ACC112 (cell line): ENCODE data around the gene TFAP2E.

Experiments used
- H2AFZ ChIP-seq: fragments of 200-600 bp; sonication (generic); one replicate; pipeline ENCODE4 v1.6.0; 2017; ENCODE audit warnings: antibody characterized with exemption, low read length; ENCODE audit not compliant: unreplicated experiment
- H3K27ac ChIP-seq: fragments of 200-600 bp; sonication (generic); 2 replicates; pipeline ENCODE4 v1.5.1; 2014; ENCODE audit warnings: low read depth, mild to moderate bottlenecking, antibody characterized with exemption, low read length, moderate library complexity
- H3K27me3 ChIP-seq: fragments of 200-600 bp; sonication (generic); 2 replicates; pipeline ENCODE4 v1.6.1; 2014; ENCODE audit warnings: mild to moderate bottlenecking, antibody characterized with exemption, low read length, moderate library complexity, mixed read lengths; ENCODE audit not compliant: insufficient read depth
- H3K36me3 ChIP-seq: fragments of 200-600 bp; sonication (generic); 2 replicates; pipeline ENCODE4 v1.6.1; 2016; ENCODE audit warnings: mild to moderate bottlenecking, antibody characterized with exemption, low read length, moderate library complexity, mixed read lengths; ENCODE audit not compliant: insufficient read depth
- H3K4me1 ChIP-seq: fragments of 200-600 bp; sonication (generic); one replicate; pipeline ENCODE4 v1.6.1; 2016; ENCODE audit warnings: low read length, mixed read lengths; ENCODE audit not compliant: insufficient read depth, unreplicated experiment, control insufficient read depth
- H3K4me3 ChIP-seq: fragments of 200-600 bp; sonication (generic); 2 replicates; pipeline ENCODE4 v1.5.1; 2014; ENCODE audit warnings: mild to moderate bottlenecking, low read depth, low read length
- H3K79me2 ChIP-seq: fragments of 200-600 bp; sonication (generic); one replicate; pipeline ENCODE4 v1.6.0; 2016; ENCODE audit warnings: low read length; ENCODE audit not compliant: control insufficient read depth, unreplicated experiment, insufficient read depth

The TFAP2E gene

GRCh38 chr1:35587736-35588135, 14.6 kb downstream of the TFAP2E start:
- Histone ChIP-seq H3K27ac (no peak overlapping the region), H3K79me2 (no peaks in the 10 kb centered on the region), H2AFZ (no peak overlapping the region)

GRCh38 chr1:35588197-35588910, 15.2 kb downstream of the TFAP2E start:
- Histone ChIP-seq H3K4me1 (no peaks in the 10 kb centered on the region), H3K4me3 (no peak overlapping the region), H3K36me3 (no peaks in the 10 kb centered on the region), H3K79me2 (no peaks in the 10 kb centered on the region), H3K27me3 (no peaks in the 10 kb centered on the region), H2AFZ (no peak overlapping the region), H3K27ac (no peak overlapping the region)

More at GRCh38 chr1:35587736-35588135, 14.6 kb downstream of the TFAP2E start:
- Histone ChIP-seq H3K4me3 (no peak overlapping the region), H3K4me1 (no peaks in the 10 kb centered on the region), H3K36me3 (no peaks in the 10 kb centered on the region), H3K27me3 (no peaks in the 10 kb centered on the region)

- H3K36me3 ChIP-seq: no peaks in the 10 kb centered on the region
- no peak overlapping the region for H3K27ac ChIP-seq
- no peaks in the 10 kb centered on the region for H3K79me2 ChIP-seq
- H2AFZ ChIP-seq: no peak overlapping the region
- no peaks in the 10 kb centered on the region for H3K4me1 ChIP-seq
- H3K27me3 ChIP-seq: no peaks in the 10 kb centered on the region
- H3K4me3 ChIP-seq: no peak overlapping the region
Observed at GRCh38 chr1:35589516-35590427, 16.7 kb downstream of the TFAP2E start.

GRCh38 chr1:35590476-35591040, 17.4 kb downstream of the TFAP2E start:
- no peaks in the 10 kb centered on the region for H3K79me2 ChIP-seq
- no peak overlapping the region for H2AFZ ChIP-seq
- H3K36me3 ChIP-seq: no peaks in the 10 kb centered on the region; the same call in 1 of the 2 replicates
- no peak overlapping the region for H3K4me3 ChIP-seq
- H3K27me3 ChIP-seq: no peaks in the 10 kb centered on the region
- no peak overlapping the region for H3K27ac ChIP-seq
- no peaks in the 10 kb centered on the region for H3K4me1 ChIP-seq

GRCh38 chr1:35591211-35591610, 18.1 kb downstream of the TFAP2E start:
- no peak overlapping the region for H2AFZ ChIP-seq
- H3K27ac ChIP-seq: no peak overlapping the region
- no peaks in the 10 kb centered on the region for H3K27me3 ChIP-seq
- no peaks in the 10 kb centered on the region; the same call in 1 of the 2 replicates for H3K36me3 ChIP-seq
- no peaks in the 10 kb centered on the region for H3K79me2 ChIP-seq
- H3K4me1 ChIP-seq: no peaks in the 10 kb centered on the region
- H3K4me3 ChIP-seq: no peak overlapping the region

- Histone ChIP-seq H3K27me3 (no peaks in the 10 kb centered on the region), H3K79me2 (no peaks in the 10 kb centered on the region), H3K4me3 (no peak overlapping the region), H3K4me1 (no peaks in the 10 kb centered on the region), H3K36me3 (no peaks in the 10 kb centered on the region; the same call in 1 of the 2 replicates), H3K27ac (no peak overlapping the region), H2AFZ (no peak overlapping the region)
Observed at GRCh38 chr1:35592991-35593769, 20.1 kb downstream of the TFAP2E start.

- Histone ChIP-seq H3K79me2 (no peaks in the 10 kb centered on the region), H3K27me3 (no peaks in the 10 kb centered on the region), H3K4me3 (no peak overlapping the region), H3K27ac (no peak overlapping the region), H2AFZ (no peak overlapping the region), H3K36me3 (no peaks in the 10 kb centered on the region; the same call in 1 of the 2 replicates), H3K4me1 (no peaks in the 10 kb centered on the region)
Observed at GRCh38 chr1:35594005-35594760, 21.1 kb downstream of the TFAP2E start.

- no peaks in the 10 kb centered on the region; the same call in 1 of the 2 replicates for H3K36me3 ChIP-seq
- no peaks in the 10 kb centered on the region for H3K4me1 ChIP-seq
- H3K27me3 ChIP-seq: no peaks in the 10 kb centered on the region
- no peaks in the 10 kb centered on the region for H3K79me2 ChIP-seq
- no peak overlapping the region for H3K27ac ChIP-seq
- H3K4me3 ChIP-seq: no peak overlapping the region
- H2AFZ ChIP-seq: no peak overlapping the region
Observed at GRCh38 chr1:35595684-35596083, 22.6 kb downstream of the TFAP2E start.

GRCh38 chr1:35597870-35598269, 24.8 kb downstream of the TFAP2E start:
- no peaks in the 10 kb centered on the region for H3K4me1 ChIP-seq
- no peaks in the 10 kb centered on the region for H3K79me2 ChIP-seq
- no peak overlapping the region for H3K4me3 ChIP-seq
- no peak overlapping the region for H3K27ac ChIP-seq
- H3K36me3 ChIP-seq: peaks cover 11% of the 10 kb centered on the region
- H3K27me3 ChIP-seq: no peaks in the 10 kb centered on the region
- no peak overlapping the region for H2AFZ ChIP-seq
